ENCODE results near the gene SPAG16.
"Not testable (repeated sequence)": the region's sequence is repeated elsewhere in the genome, so short reads cannot be mapped to it uniquely, and the experiment has no call there.

The SPAG16 gene

GRCh38 chr2:214019229-214019972, 735.1 kb downstream of the SPAG16 start:
- peak; percentile 5 for DNase-seq

GRCh38 chr2:214019973-214020345, 735.7 kb downstream of the SPAG16 start:
- DNase-seq, result no peak

- no peak for DNase-seq
Measured at GRCh38 chr2:214029190-214029589, 744.9 kb downstream of the SPAG16 start.

- no peak for DNase-seq
Measured at GRCh38 chr2:214031566-214031965, 747.3 kb downstream of the SPAG16 start.

GRCh38 chr2:214034417-214034816, 750.2 kb downstream of the SPAG16 start:
- no peak for DNase-seq

- no peak for DNase-seq
Measured at GRCh38 chr2:214035091-214035852, 751.0 kb downstream of the SPAG16 start.

GRCh38 chr2:214035921-214036320, 751.7 kb downstream of the SPAG16 start:
- no peak for DNase-seq

- no peak for DNase-seq
Measured at GRCh38 chr2:214038186-214038585, 753.9 kb downstream of the SPAG16 start.

GRCh38 chr2:214050731-214051130, 766.5 kb downstream of the SPAG16 start:
- DNase-seq, result no peak

- DNase-seq, result no peak
Measured at GRCh38 chr2:214051585-214051984, 767.3 kb downstream of the SPAG16 start.

- DNase-seq, result no peak
Measured at GRCh38 chr2:214052235-214052634, 768.0 kb downstream of the SPAG16 start.

GRCh38 chr2:214057986-214058385, 773.7 kb downstream of the SPAG16 start:
- no peak for DNase-seq

- DNase-seq, result not testable (repeated sequence)
Measured at GRCh38 chr2:214062279-214062678, 778.0 kb downstream of the SPAG16 start.

- DNase-seq, result no peak
Measured at GRCh38 chr2:214064471-214064870, 780.2 kb downstream of the SPAG16 start.

GRCh38 chr2:214066862-214067261, 782.6 kb downstream of the SPAG16 start:
- DNase-seq, result no peak

GRCh38 chr2:214069254-214069653, 785.0 kb downstream of the SPAG16 start:
- no peak for DNase-seq

- no peak for DNase-seq
Measured at GRCh38 chr2:214075456-214075855, 791.2 kb downstream of the SPAG16 start.

GRCh38 chr2:214076527-214076926, 792.3 kb downstream of the SPAG16 start:
- DNase-seq, result no peak

- no peak for DNase-seq
Measured at GRCh38 chr2:214077727-214078126, 793.5 kb downstream of the SPAG16 start.

GRCh38 chr2:214079032-214079431, 794.8 kb downstream of the SPAG16 start:
- DNase-seq, result no peak

GRCh38 chr2:214088536-214088935, 804.3 kb downstream of the SPAG16 start:
- no peak for DNase-seq

GRCh38 chr2:214096208-214096715, 812.0 kb downstream of the SPAG16 start:
- no peak for DNase-seq

GRCh38 chr2:214098811-214099210, 814.5 kb downstream of the SPAG16 start:
- no peak for DNase-seq

- DNase-seq, result no peak
Measured at GRCh38 chr2:214100488-214100887, 816.2 kb downstream of the SPAG16 start.

Measured in stimulated activated CD4-positive, alpha-beta T cell treated with anti-CD3 and anti-CD28 coated beads, Interleukin-1b, Interleukin-23, amount 100 ng/mL, for 48 hours (primary cell).